HG03095 (cell line): ENCODE data around the gene HORMAD2.

Experiments used
- ATAC-seq: cut with Tn5 transposase; IDR thresholded peaks from one replicate; pipeline ENCODE4 v1.9.1; 2021; ENCODE audit warnings: moderate library complexity; ENCODE audit not compliant: unreplicated experiment

The HORMAD2 gene

DNA sequence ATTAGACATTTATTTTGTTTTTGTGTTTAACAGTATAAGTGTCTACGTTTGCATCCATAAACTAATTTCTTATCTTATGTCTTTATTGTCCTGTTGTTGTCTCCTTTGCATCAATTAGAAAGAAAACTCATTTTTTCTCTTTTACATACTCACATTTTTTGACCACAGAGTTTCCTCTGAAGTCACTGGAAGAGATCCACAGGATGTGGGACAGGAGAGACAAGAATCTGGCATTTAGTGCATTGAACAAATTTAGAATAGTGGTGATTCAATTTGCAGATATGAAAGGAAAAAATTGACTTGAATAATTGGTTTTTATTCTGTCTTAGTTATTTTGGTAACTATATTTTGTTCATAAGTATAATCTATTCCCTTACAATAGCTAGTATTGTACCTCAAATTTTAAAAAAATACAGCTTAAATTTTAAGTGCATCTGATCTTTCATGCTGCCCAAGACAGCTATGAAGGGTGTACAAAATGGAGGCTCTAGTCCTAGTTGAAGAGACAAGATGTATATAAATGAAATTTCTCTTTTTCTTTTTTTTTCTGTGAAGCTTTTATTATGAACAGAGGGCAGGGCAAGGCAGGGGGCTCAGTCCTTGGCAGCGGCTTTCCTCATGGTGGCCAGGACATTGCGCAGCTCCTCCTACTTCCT lies 24.4 kb downstream of the HORMAD2 start:
- ATAC-seq: no peak

DNA sequence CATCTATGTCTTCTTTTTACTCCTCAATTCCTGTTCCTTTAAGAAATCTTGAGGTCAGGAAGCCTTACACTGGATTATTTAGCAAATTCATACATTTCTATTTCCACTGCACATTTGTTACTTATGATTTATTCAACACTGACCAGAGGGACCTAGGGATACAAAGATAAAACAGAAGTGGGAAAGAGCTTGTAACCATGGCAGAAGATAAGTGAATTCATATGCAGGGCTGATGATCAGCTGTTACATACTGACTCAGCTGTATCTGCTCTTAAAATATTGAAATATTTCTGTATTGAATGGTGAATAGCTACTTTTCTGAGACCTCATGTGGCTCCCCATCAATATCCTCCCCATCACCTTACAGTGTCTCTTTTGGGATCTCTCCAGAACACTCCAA lies 25.2 kb downstream of the HORMAD2 start:
- ATAC-seq: no peak

- ATAC-seq: no peak
Observed at GRCh38 chr22:30113494-30113893, 33.2 kb downstream of the HORMAD2 start.

DNA sequence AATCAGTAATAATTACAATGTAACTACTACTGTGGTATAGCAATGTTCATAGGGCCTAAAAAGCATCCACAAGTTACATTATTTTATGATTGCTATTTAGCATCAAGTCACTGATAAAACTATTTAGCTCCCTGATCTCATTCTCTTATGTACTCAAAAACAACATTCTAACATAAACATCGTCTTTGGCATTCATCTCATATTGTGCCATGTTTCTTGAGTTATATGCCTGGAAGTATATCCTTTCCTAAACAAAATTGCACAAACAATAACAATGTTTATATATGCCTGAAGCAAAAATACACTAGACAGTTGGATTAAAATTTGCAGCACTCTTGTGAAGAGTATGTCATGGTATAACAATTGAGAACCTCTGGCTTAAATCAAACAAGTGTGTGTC lies 34.1 kb downstream of the HORMAD2 start:
- ATAC-seq: no peak

GRCh38 chr22:30115705-30116104 lies 35.4 kb downstream of the HORMAD2 start:
- ATAC-seq: no peak

GRCh38 chr22:30116362-30117117 lies 36.3 kb downstream of the HORMAD2 start:
- ATAC-seq: no peak

DNA sequence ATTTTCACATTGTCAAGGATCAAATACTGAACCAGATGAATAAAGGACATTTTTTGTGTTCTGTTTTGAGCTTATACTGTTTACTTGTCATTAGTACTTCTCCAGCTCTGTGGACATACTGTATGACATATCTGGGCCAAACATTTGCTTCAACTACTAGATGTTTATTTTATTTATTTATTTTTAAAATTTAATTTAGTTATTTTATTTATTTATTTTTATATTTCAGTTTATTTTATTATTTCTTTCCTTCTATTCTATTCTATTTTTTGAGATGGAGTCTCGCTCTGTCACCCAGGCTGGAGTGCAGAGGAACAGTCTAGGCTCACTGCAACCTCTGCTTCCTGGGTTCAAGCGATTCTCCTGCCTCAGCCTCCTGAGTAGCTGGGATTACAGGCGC lies 37.0 kb downstream of the HORMAD2 start:
- ATAC-seq: no peak

- ATAC-seq: no peak
Observed at GRCh38 chr22:30118291-30118690, 38.0 kb downstream of the HORMAD2 start.

DNA sequence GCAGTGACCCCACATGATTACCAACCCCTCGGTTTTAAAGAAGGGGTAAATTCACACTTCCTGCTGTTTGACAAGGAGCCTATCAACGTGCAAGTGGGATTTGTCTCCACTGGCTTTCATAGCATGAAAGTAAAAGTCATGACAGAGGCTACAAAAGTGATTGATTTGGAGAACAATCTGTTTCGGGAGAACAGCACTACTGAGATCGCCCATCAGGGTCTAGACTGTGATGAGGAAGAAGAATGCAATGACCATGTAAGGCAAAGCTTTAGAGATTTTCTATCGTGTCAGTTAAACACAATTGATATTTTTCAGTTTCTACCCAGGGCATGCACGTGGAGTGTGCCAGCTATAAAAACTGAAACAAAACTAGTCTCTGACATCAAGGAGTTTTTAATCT lies 41.7 kb downstream of the HORMAD2 start:
- no peak for ATAC-seq

- no peak for ATAC-seq
Observed at GRCh38 chr22:30123463-30123862, 43.2 kb downstream of the HORMAD2 start.

DNA sequence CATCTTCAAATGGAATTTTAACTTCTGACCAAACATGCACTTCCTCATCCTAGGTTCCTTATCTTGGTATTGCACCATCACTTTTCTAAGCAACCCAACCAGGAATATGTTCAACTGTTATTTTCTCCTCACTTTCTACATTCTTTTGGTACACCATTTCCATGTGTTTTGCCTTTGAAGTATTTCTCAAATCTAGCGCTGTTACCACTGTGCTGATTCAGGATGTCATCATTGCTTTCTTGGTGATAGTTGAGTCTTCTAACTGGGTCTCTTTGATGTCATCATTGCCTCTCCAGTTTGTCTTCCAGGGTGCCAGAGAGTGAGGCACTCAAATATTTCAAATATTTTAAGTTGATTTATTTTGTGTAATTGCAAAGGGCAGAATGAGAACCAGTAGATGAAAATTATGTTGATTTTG lies 47.5 kb downstream of the HORMAD2 start:
- no peak for ATAC-seq

DNA sequence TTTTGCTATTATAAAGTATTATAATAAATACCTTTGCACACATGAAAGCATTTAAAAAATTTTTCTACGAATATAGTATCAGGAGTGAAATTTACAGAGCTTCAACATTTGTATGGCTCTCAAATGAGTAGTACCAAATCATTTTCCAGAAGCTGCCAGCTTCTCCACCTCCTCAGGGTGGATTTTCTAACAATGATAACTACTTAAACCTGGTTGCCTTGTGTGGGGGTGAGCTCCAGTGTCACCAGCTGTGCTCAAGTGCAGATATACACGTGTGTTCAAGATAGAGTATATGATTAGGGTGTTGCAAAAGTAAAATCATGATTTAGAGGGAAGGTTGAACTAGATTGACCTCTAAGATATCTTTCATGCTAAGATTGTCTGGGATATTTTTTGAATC lies 48.2 kb downstream of the HORMAD2 start:
- no peak for ATAC-seq

DNA sequence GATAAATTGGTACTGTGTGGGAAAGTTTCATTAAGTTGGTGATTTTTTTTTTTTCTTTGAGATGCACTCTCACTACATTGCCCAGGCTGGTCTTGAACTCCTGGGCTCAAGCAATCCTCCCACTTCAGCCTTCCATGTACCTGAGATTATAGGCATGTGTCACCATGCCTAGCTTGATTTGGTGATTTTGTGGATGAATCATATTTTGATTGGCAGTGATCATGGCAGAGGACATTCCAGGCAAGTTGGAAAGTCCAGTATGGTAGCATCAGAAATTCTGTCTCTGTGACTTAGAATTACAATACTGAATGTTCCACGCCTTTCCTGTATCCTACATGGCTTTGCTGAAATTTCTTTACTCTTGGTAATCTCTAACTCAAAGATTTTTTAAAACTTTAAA lies 49.4 kb downstream of the HORMAD2 start:
- no peak for ATAC-seq

GRCh38 chr22:30132290-30132996 lies 52.2 kb downstream of the HORMAD2 start:
- no peak for ATAC-seq

DNA sequence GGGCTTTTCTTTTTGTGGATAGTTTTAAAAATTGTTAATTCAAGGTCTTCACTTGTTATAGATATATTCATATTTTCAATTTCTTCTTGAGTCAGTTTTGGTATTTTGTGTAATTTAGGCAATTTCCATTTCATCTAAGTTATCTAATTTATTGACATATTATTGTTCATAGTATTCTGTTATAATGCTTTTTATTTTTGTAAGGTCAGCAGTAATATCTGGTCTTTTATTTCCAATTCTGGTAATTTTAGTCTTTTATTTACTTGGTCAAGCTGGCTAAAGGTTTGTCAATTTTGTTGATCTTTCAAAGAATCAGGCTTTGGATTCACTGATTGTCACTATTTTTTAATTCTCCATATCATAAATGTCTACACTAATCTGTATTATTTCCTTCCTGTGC lies 60.1 kb downstream of the HORMAD2 start:
- no peak for ATAC-seq

- ATAC-seq: no peak
Observed at GRCh38 chr22:30143265-30143664, 63.0 kb downstream of the HORMAD2 start.

- ATAC-seq: no peak
Observed at GRCh38 chr22:30144391-30144790, 64.1 kb downstream of the HORMAD2 start.

GRCh38 chr22:30150212-30150611 lies 69.9 kb downstream of the HORMAD2 start:
- no peak for ATAC-seq

GRCh38 chr22:30158277-30158676 lies 78.0 kb downstream of the HORMAD2 start:
- ATAC-seq: no peak

DNA sequence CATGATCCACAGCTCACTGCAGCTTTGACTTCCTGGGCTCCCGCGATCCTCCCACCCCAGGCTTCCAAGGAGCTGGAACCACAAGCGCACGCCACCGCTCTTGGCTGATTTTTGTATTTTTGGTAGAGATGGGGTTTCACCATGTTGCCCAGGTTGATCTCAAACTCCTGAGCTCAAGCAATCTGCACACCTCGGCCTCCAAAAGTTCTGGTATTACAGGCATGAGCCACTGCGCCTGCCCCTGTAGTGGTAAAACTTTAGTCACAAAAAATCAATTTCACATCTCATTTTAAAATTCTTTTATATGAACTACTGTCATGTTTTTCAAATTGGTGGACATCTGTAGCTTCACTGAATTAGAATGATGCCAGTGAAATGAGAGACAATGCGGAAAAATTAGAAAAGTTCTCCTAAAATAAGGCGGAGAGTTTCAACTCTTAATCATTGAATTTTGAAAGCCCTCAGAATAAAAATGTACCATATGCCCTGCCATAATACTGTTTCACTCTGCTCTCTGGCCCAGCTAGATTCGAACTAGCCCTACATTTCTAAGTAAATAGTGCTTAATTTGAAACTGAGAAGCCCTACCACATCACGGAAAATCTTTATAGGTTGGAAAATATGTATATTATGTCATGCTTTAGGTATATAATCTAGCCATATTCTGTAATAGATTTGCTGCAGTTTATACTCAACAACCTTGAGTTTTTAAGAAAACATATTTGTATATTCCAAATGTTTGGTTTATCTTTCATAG lies 78.7 kb downstream of the HORMAD2 start:
- no peak for ATAC-seq
